Suppressor macrophage (primary cell): Measurements from ENCODE around the gene TOR1AIP1.

Experiments used
- DNase-seq, 4 experiments: peaks; one replicate each; pipeline ENCODE4 v3.0.0-alpha.2; 2020 to 2022

TOR1AIP1 gene

GRCh38 chr1:179881642-179882252 lies 338 bp upstream of the TOR1AIP1 start:
- peak in 2 of 4 experiments; percentile 81 to 86 for DNase-seq

GRCh38 chr1:179883040-179883744 lies 1.1 kb downstream of the TOR1AIP1 start:
- DNase-seq: peak in 3 of 4 experiments; percentile 45 to 57 (median 56)

GRCh38 chr1:179883745-179884138 lies 1.7 kb downstream of the TOR1AIP1 start:
- peak in 2 of 4 experiments; percentile 8 to 24 for DNase-seq

GRCh38 chr1:179888071-179888470 lies 6.0 kb downstream of the TOR1AIP1 start:
- peak in 3 of 4 experiments; percentile 23 to 46 (median 41) for DNase-seq

- no peak for DNase-seq
Observed at GRCh38 chr1:179889589-179889988, 7.5 kb downstream of the TOR1AIP1 start.

- DNase-seq: no peak
Observed at GRCh38 chr1:179910934-179911333, 28.8 kb downstream of the TOR1AIP1 start.

GRCh38 chr1:179911812-179912211 lies 29.7 kb downstream of the TOR1AIP1 start:
- no peak for DNase-seq

- no peak for DNase-seq
Observed at GRCh38 chr1:179917601-179918429, 35.7 kb downstream of the TOR1AIP1 start.

- DNase-seq: no peak
Observed at GRCh38 chr1:179921472-179921871, 39.4 kb downstream of the TOR1AIP1 start.

GRCh38 chr1:179921981-179922872 lies 40.1 kb downstream of the TOR1AIP1 start:
- DNase-seq: no peak

GRCh38 chr1:179923029-179923428 lies 40.9 kb downstream of the TOR1AIP1 start:
- peak; percentile 12 to 52 (median 33) for DNase-seq

- no peak for DNase-seq
Observed at GRCh38 chr1:179924268-179924667, 42.2 kb downstream of the TOR1AIP1 start.

GRCh38 chr1:179925302-179925701 lies 43.2 kb downstream of the TOR1AIP1 start:
- no peak for DNase-seq

GRCh38 chr1:179925922-179926849 lies 44.1 kb downstream of the TOR1AIP1 start:
- peak in 2 of 4 experiments; percentile 9 to 13 for DNase-seq

- no peak for DNase-seq
Observed at GRCh38 chr1:179926850-179927205, 44.7 kb downstream of the TOR1AIP1 start.

- DNase-seq: no peak
Observed at GRCh38 chr1:179929955-179930798, 48.1 kb downstream of the TOR1AIP1 start.

GRCh38 chr1:179930867-179931266 lies 48.8 kb downstream of the TOR1AIP1 start:
- DNase-seq: no peak

GRCh38 chr1:179933219-179933618 lies 51.1 kb downstream of the TOR1AIP1 start:
- DNase-seq: no peak

- DNase-seq: no peak
Observed at GRCh38 chr1:179935909-179936496, 53.9 kb downstream of the TOR1AIP1 start.
